ENCODE measurements around the gene FOXN3. TPM values are rescaled to one million over a fixed set of nuclear protein-coding genes. Genes with fewer than 3 reads are reported as not detected.

Gene FOXN3
- polyA plus RNA-seq, 1 donor (not counting 4 experiments of a cell fraction or from before 2014, with no cell fraction given), result 10.2 TPM

GRCh38 chr14:89136587-89136986 is 280.4 kb downstream of the FOXN3 start:
- no peaks in the 10 kb centered on the region for H3K9me1 ChIP-seq (ENCODE audit: control insufficient read depth, extremely low read depth, insufficient read depth, low read length)
- H3K27me3 ChIP-seq (ENCODE audit: control insufficient read depth, extremely low read depth, insufficient read depth, low read length), result no peaks in the 10 kb centered on the region
- TF ChIP-seq EZH2 (IDR thresholded peaks at IDR 0.05; ENCODE audit: low read length) (no peak), CTCF (optimal IDR thresholded peaks at IDR 0.05 in 1 of 3, IDR thresholded peaks at IDR 0.05 in 1 of 3, conservative IDR thresholded peaks at IDR 0.05 in 1 of 3; ENCODE audit: extremely low read depth in 1 of 3, insufficient read depth in 2 of 3, low read length in 3 of 3) (no peak)
- no peaks in the 10 kb centered on the region for H3K9me3 ChIP-seq (ENCODE audit: control insufficient read depth, low read depth, low read length)
- no peak overlapping the region for H2AFZ ChIP-seq (ENCODE audit: control insufficient read depth, low read length)
- H4K20me1 ChIP-seq (ENCODE audit: control insufficient read depth, extremely low read depth, insufficient read depth, low read length), result no peaks in the 10 kb centered on the region
- peaks cover 9% of the 10 kb centered on the region for H3K4me1 ChIP-seq (ENCODE audit: control insufficient read depth, extremely low read depth, insufficient read depth, low read length)
- H3K27ac ChIP-seq (ENCODE audit: control insufficient read depth, insufficient read depth, low read length), result no peak overlapping the region
- dilution Hi-C loops (cut with MboI; ENCODE audit: extremely low pct_ligation_motif_present, low sequenced_read_pairs), result no loop called here
- no peak overlapping the region for H3K4me3 ChIP-seq (ENCODE audit: control insufficient read depth in 2 of 3, extremely low read depth in 1 of 3, insufficient read depth in 2 of 3, low read depth in 1 of 3, low read length in 3 of 3)
- no peak overlapping the region for H3K4me2 ChIP-seq (ENCODE audit: control insufficient read depth, extremely low read depth, insufficient read depth, low read depth, low read length)
- H3K36me3 ChIP-seq (ENCODE audit: control insufficient read depth in 2 of 2, extremely low read depth in 1 of 2, insufficient read depth in 2 of 2, low read length in 2 of 2), result no peaks in the 10 kb centered on the region
- DNase-seq (ENCODE audit: low read depth, low spot score) (no peak), FAIRE-seq (no peak)
- H3K79me2 ChIP-seq (ENCODE audit: control insufficient read depth, insufficient read depth, low read length), result no peaks in the 10 kb centered on the region
- no peak overlapping the region for H3K9ac ChIP-seq (ENCODE audit: control insufficient read depth, extremely low read depth, insufficient read depth, low read length)

- no peaks in the 10 kb centered on the region for H3K9me3 ChIP-seq (ENCODE audit: control insufficient read depth, low read depth, low read length)
- H3K4me1 ChIP-seq (ENCODE audit: control insufficient read depth, extremely low read depth, insufficient read depth, low read length), result peaks cover 7% of the 10 kb centered on the region
- TF ChIP-seq CTCF (optimal IDR thresholded peaks at IDR 0.05 in 1 of 3, IDR thresholded peaks at IDR 0.05 in 1 of 3, conservative IDR thresholded peaks at IDR 0.05 in 1 of 3; ENCODE audit: extremely low read depth in 1 of 3, insufficient read depth in 2 of 3, low read length in 3 of 3), result no peak
- TF ChIP-seq EZH2 (IDR thresholded peaks at IDR 0.05; ENCODE audit: low read length), result no peak
- no peak overlapping the region for H3K27ac ChIP-seq (ENCODE audit: control insufficient read depth, insufficient read depth, low read length)
- no peaks in the 10 kb centered on the region for H4K20me1 ChIP-seq (ENCODE audit: control insufficient read depth, extremely low read depth, insufficient read depth, low read length)
- H3K9me1 ChIP-seq (ENCODE audit: control insufficient read depth, extremely low read depth, insufficient read depth, low read length), result no peaks in the 10 kb centered on the region
- DNase-seq (ENCODE audit: low read depth, low spot score), result no peak
- no peaks in the 10 kb centered on the region for H3K36me3 ChIP-seq (ENCODE audit: control insufficient read depth in 2 of 2, extremely low read depth in 1 of 2, insufficient read depth in 2 of 2, low read length in 2 of 2)
- H3K4me3 ChIP-seq (ENCODE audit: control insufficient read depth in 2 of 3, extremely low read depth in 1 of 3, insufficient read depth in 2 of 3, low read depth in 1 of 3, low read length in 3 of 3), result no peak overlapping the region
- no peaks in the 10 kb centered on the region for H3K79me2 ChIP-seq (ENCODE audit: control insufficient read depth, insufficient read depth, low read length)
- no peak for FAIRE-seq
- dilution Hi-C loops (cut with MboI; ENCODE audit: extremely low pct_ligation_motif_present, low sequenced_read_pairs), result no loop called here
- no peak overlapping the region for H3K9ac ChIP-seq (ENCODE audit: control insufficient read depth, extremely low read depth, insufficient read depth, low read length)
- no peaks in the 10 kb centered on the region for H3K27me3 ChIP-seq (ENCODE audit: control insufficient read depth, extremely low read depth, insufficient read depth, low read length)
- H2AFZ ChIP-seq (ENCODE audit: control insufficient read depth, low read length), result no peak overlapping the region
- H3K4me2 ChIP-seq (ENCODE audit: control insufficient read depth, extremely low read depth, insufficient read depth, low read depth, low read length), result no peak overlapping the region
Measured at GRCh38 chr14:89134640-89135039, 282.4 kb downstream of the FOXN3 start.
